Fibroblast of lung (primary cell): ENCODE measurements around the gene BABAM2. TPM values are rescaled to one million over a fixed set of nuclear protein-coding genes. Genes with fewer than 3 reads are reported as not detected.

ENCODE experiments used
- DNase-seq, 2 donors: peaks; one replicate each; pipeline versions ENCODE4 v3.0.0 to v3.0.0-alpha.2; 2010; ENCODE audit warnings: low read depth in 2 of 2
- H2AFZ ChIP-seq: 2 replicates; pipeline ENCODE4 v1.5.1; 2012; ENCODE audit warnings: low read length, control low read depth, inconsistent platforms
- H3K27ac ChIP-seq: 2 replicates; pipeline ENCODE4 v1.5.1; 2011; ENCODE audit warnings: low read length, control low read depth; ENCODE audit not compliant: insufficient read depth
- H3K27me3 ChIP-seq: 2 replicates; pipeline ENCODE4 v1.5.1; 2011; ENCODE audit warnings: mild to moderate bottlenecking, low read length; ENCODE audit not compliant: control insufficient read depth, insufficient read depth
- H3K36me3 ChIP-seq: 2 replicates; pipeline ENCODE4 v1.5.1; 2011; ENCODE audit warnings: low read length; ENCODE audit not compliant: control insufficient read depth, insufficient read depth
- H3K4me1 ChIP-seq: 2 replicates; pipeline ENCODE4 v1.5.1; 2011; ENCODE audit warnings: low read length; ENCODE audit not compliant: control insufficient read depth, insufficient read depth; ENCODE audit errors: extremely low read depth
- H3K4me2 ChIP-seq: 2 replicates; pipeline ENCODE4 v1.5.1; 2011; ENCODE audit warnings: low read length, control low read depth; ENCODE audit not compliant: insufficient read depth; ENCODE audit errors: extremely low read depth
- H3K4me3 ChIP-seq, 4 experiments: fragments of 200-600 bp in 1 of 4; sonication (generic) in 1 of 4; replicated peaks in 1 of 4; 2 replicates each; pipeline ENCODE4 v1.5.1; 2011 to 2016; ENCODE audit warnings: low read length in 4 of 4, low read depth in 3 of 4, mild to moderate bottlenecking in 3 of 4, control low read depth in 2 of 4, inconsistent platforms in 1 of 4, mixed read lengths in 1 of 4; ENCODE audit not compliant: insufficient read depth in 1 of 4; ENCODE audit errors: control extremely low read depth in 1 of 4
- H3K79me2 ChIP-seq: 2 replicates; pipeline ENCODE4 v1.5.1; 2012; ENCODE audit warnings: mild to moderate bottlenecking, low read length, inconsistent platforms; ENCODE audit not compliant: control insufficient read depth, insufficient read depth
- H3K9ac ChIP-seq: 2 replicates; pipeline ENCODE4 v1.5.1; 2011; ENCODE audit warnings: mild to moderate bottlenecking, low read length, control low read depth; ENCODE audit not compliant: insufficient read depth
- H3K9me3 ChIP-seq: 2 replicates; pipeline ENCODE4 v1.5.1; 2012; ENCODE audit warnings: low read depth, low read length; ENCODE audit not compliant: control insufficient read depth, insufficient read depth
- H4K20me1 ChIP-seq: 2 replicates; pipeline ENCODE4 v1.5.1; 2011; ENCODE audit warnings: low read length; ENCODE audit not compliant: control insufficient read depth, insufficient read depth; ENCODE audit errors: extremely low read depth
- EZH2 ChIP-seq: IDR thresholded peaks from 2 replicates; pipeline ENCODE4 v1.5.1; 2012; ENCODE audit warnings: low read length, control low read depth, mild to moderate bottlenecking; ENCODE audit errors: missing control alignments
- polyA plus RNA-seq, 2 donors: library from polyadenylated mRNA; depleted of rRNA in 1 of 2; stranded (reverse) in 1 of 2; unstranded in 1 of 2; fragments of >200 nt; gene quantifications; 2 replicates each; pipeline ENCODE4 v1.2.1, GENCODE V29; 2011 to 2012; ENCODE audit warnings: missing spikeins in 1 of 2
- total RNA-seq: library from RNA; depleted of rRNA; stranded (reverse); fragments of >200 nt; gene quantifications from 2 replicates; pipeline ENCODE4 v1.2.1, GENCODE V29; 2014
- TF ChIP-seq, protein P1 (sequence below), 2 donors: IDR thresholded peaks in 1 of 2; conservative IDR thresholded peaks in 1 of 2; 1 replicate in 1 of 2; 2 replicates in 1 of 2; pipeline ENCODE4 v1.5.1; 2011 to 2012; ENCODE audit warnings: low read length in 2 of 2, control low read depth in 1 of 2, inconsistent platforms in 1 of 2, low read depth in 1 of 2, mild to moderate bottlenecking in 1 of 2

BABAM2 gene
- total and polyA plus RNA-seq, 2 donors (not counting 1 experiment from before 2014, with no cell fraction given) = 25.6 to 33.4 TPM

DNA sequence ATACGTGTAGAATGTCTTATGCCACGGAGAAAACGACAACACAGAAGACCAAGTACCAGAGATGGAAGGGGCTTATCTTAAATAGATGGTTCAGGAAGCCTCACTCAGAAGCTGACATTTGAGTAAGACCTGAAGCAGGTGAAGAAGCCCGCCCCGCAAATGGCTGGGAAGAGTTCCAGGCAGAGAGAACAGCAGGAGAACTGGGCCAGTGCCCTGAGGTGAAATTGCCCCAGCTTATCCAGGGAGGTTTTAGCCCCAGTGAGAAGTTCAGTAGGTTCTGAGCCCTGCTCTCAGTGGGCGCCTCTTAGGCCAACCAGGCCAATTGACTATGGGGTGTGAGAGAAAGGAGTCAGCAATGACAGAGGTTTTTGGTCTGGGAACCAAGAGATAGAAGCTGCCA, 336.0 kb downstream of the BABAM2 start:
- TF ChIP-seq EZH2 = no peak
- TF ChIP-seq, protein P1, sequence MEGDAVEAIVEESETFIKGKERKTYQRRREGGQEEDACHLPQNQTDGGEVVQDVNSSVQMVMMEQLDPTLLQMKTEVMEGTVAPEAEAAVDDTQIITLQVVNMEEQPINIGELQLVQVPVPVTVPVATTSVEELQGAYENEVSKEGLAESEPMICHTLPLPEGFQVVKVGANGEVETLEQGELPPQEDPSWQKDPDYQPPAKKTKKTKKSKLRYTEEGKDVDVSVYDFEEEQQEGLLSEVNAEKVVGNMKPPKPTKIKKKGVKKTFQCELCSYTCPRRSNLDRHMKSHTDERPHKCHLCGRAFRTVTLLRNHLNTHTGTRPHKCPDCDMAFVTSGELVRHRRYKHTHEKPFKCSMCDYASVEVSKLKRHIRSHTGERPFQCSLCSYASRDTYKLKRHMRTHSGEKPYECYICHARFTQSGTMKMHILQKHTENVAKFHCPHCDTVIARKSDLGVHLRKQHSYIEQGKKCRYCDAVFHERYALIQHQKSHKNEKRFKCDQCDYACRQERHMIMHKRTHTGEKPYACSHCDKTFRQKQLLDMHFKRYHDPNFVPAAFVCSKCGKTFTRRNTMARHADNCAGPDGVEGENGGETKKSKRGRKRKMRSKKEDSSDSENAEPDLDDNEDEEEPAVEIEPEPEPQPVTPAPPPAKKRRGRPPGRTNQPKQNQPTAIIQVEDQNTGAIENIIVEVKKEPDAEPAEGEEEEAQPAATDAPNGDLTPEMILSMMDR (conservative IDR thresholded peaks at IDR 0.05 in 1 of 2, IDR thresholded peaks at IDR 0.05 in 1 of 2; ENCODE audit: low read depth in 1 of 2, low read length in 2 of 2) = no peak
- Histone ChIP-seq H3K4me2 (no peak overlapping the region), H3K9me3 (no peaks in the 10 kb centered on the region), H3K79me2 (no peaks in the 10 kb centered on the region), H3K9ac (no peak overlapping the region), H3K36me3 (no peaks in the 10 kb centered on the region), H3K4me3 (no peak overlapping the region), H3K27me3 (no peaks in the 10 kb centered on the region), H4K20me1 (no peaks in the 10 kb centered on the region), H3K27ac (no peak overlapping the region), H2AFZ (no peak overlapping the region), H3K4me1 (peaks cover 9% of the 10 kb centered on the region)
- DNase-seq = no peak

DNA sequence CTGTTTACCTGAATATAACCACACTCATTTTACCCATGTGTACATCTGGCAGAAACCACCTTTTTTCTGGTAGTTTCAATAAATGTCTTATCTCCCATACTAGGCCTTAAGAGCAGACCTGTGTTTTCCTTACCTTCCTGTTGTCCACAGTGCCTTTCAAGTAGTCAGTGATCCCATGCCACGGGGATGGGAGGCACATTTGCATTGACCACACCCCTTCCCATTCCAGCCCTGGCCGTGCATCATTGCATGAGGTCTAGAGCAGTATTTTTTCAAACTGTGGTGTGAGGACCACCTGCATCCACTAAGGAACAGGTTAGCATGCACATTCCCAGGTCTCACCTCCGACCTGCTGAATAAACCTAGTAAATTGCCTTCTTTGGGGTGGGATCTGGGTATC, 337.0 kb downstream of the BABAM2 start:
- Histone ChIP-seq H3K9me3 (no peaks in the 10 kb centered on the region), H2AFZ (no peak overlapping the region), H3K36me3 (no peaks in the 10 kb centered on the region), H3K79me2 (no peaks in the 10 kb centered on the region), H4K20me1 (no peaks in the 10 kb centered on the region), H3K9ac (no peak overlapping the region), H3K27ac (no peak overlapping the region), H3K27me3 (no peaks in the 10 kb centered on the region), H3K4me2 (no peak overlapping the region), H3K4me1 (peaks cover 9% of the 10 kb centered on the region), H3K4me3 (no peak overlapping the region)
- TF ChIP-seq EZH2 = no peak
- TF ChIP-seq, protein P1 (conservative IDR thresholded peaks at IDR 0.05 in 1 of 2, IDR thresholded peaks at IDR 0.05 in 1 of 2; ENCODE audit: low read depth in 1 of 2, low read length in 2 of 2) = no peak
- no peak for DNase-seq

DNA sequence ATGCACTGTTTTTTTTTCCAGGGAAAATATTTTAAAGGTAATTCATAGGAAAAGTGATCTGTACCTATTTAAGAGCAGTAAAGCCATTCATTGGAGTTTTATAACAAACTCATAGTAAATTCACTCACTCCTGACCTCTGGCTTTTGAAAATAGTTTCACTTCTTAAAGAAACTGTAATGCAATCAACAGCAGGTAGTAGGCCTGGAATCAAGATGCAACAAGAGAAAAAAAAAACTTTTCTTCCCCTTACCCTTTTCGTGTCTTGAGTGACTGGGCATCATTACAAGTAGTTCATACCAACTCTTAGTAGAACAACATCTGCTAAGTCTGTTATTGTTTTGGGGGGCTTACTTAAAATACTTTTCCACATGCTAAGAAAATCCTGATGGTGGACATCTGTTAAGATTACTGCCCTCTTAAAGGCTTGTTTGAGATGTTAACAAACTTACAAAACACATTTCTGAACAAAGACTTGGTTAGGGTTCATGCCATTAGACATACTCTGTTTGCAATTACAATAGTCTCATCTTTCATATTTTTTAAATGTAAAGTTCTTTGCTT, 338.0 kb downstream of the BABAM2 start:
- no peak overlapping the region for H3K4me3 ChIP-seq
- no peak overlapping the region for H3K4me2 ChIP-seq
- H2AFZ ChIP-seq = no peak overlapping the region
- H3K27ac ChIP-seq = no peak overlapping the region
- H3K9me3 ChIP-seq = no peaks in the 10 kb centered on the region
- no peak for TF ChIP-seq EZH2
- TF ChIP-seq, protein P1 (conservative IDR thresholded peaks at IDR 0.05 in 1 of 2, IDR thresholded peaks at IDR 0.05 in 1 of 2; ENCODE audit: low read depth in 1 of 2, low read length in 2 of 2) = peak in 1 of 2 donors; percentile 7
- H3K79me2 ChIP-seq = no peaks in the 10 kb centered on the region
- no peaks in the 10 kb centered on the region for H3K27me3 ChIP-seq
- H3K9ac ChIP-seq = no peak overlapping the region
- DNase-seq = peak in 1 of 2 donors; percentile 9
- H3K4me1 ChIP-seq = peaks cover 9% of the 10 kb centered on the region
- no peaks in the 10 kb centered on the region for H4K20me1 ChIP-seq
- no peaks in the 10 kb centered on the region for H3K36me3 ChIP-seq
